IPS-NIHi7 (cell line): ENCODE data around the gene SWSAP1.
A peak's percentile ranks its signal among the peaks of the same experiment; 100 is the strongest.

Experiments
- DNase-seq: peaks from one replicate; pipeline ENCODE4 v3.0.0; 2012; ENCODE audit warnings: mixed read lengths; ENCODE audit errors: extremely low spot score

Gene SWSAP1

GRCh38 chr19:11408591-11408990 is 34.1 kb downstream of the SWSAP1 start:
- no peak for DNase-seq

GRCh38 chr19:11410682-11411081 is 36.2 kb downstream of the SWSAP1 start:
- DNase-seq, result no peak

GRCh38 chr19:11414544-11414943 is 40.1 kb downstream of the SWSAP1 start:
- DNase-seq, result no peak

- no peak for DNase-seq
Observed at GRCh38 chr19:11416346-11417052, 42.0 kb downstream of the SWSAP1 start.

GRCh38 chr19:11418094-11418548 is 43.7 kb downstream of the SWSAP1 start:
- DNase-seq, result peak; percentile 51

GRCh38 chr19:11418549-11419506 is 44.4 kb downstream of the SWSAP1 start, which contains the start of gene RGL3:
TSS of gene RGL3 (minus strand) at chr19:11419314. CDS start at chr19:11419278, 36 bp downstream.
- peak; percentile 81 for DNase-seq

- no peak for DNase-seq
Observed at GRCh38 chr19:11420429-11421370, 46.2 kb downstream of the SWSAP1 start.

GRCh38 chr19:11421371-11422098 is 47.1 kb downstream of the SWSAP1 start:
- DNase-seq, result peak; percentile 85

- DNase-seq, result peak; percentile 91
Observed at GRCh38 chr19:11422163-11423065, 47.9 kb downstream of the SWSAP1 start.

GRCh38 chr19:11423164-11423790 is 48.8 kb downstream of the SWSAP1 start:
- no peak for DNase-seq

GRCh38 chr19:11423791-11424181 is 49.3 kb downstream of the SWSAP1 start:
- DNase-seq, result peak; percentile 8
